SK-N-SH (cell line): ENCODE measurements around the gene PROKR1. TPM values are rescaled to one million over a fixed set of nuclear protein-coding genes. Genes with fewer than 3 reads are reported as not detected.

Source experiments
- CTCF ChIA-PET: fragments of 300-600, 350-600 bp; formaldehyde crosslinking; extraction: SDS; loops from one replicate; lab custom pipeline; 2021; lab: Yijun Ruan, JAX
- POLR2A ChIA-PET: fragments of 350-600 bp; sonication (Branson Sonifier 250); formaldehyde crosslinking; extraction: SDS; loops from one replicate; lab custom pipeline; 2020; ENCODE audit warnings: antibody characterized with exemption, inconsistent platforms; lab: Yijun Ruan, JAX
- DNase-seq: peaks from one replicate; pipeline ENCODE4 v3.0.0; 2012
- H2AFZ ChIP-seq: fragments of 200-600 bp; sonication (generic); 2 replicates; pipeline ENCODE4 v1.8.1; 2016; ENCODE audit warnings: antibody characterized with exemption, mild to moderate bottlenecking, low read depth
- H3F3A ChIP-seq: fragments of 200-600 bp; sonication (generic); replicated peaks from 2 replicates; pipeline ENCODE3; 2016; ENCODE audit warnings: antibody characterized with exemption, mild to moderate bottlenecking; ENCODE audit not compliant: insufficient read depth
- H3K27ac ChIP-seq, 2 experiments: fragments of 200-500 bp in 1 of 2; fragments of 200-600 bp in 1 of 2; sonication (Bioruptor generic) in 1 of 2; sonication (generic), shearing (Covaris generic) in 1 of 2; 2 replicates each; pipeline versions ENCODE4 v1.5.1 to v1.6.1; 2014 to 2016; ENCODE audit warnings: low read depth in 2 of 2, inconsistent platforms in 1 of 2, low read length in 1 of 2, mild to moderate bottlenecking in 1 of 2, mixed read lengths in 1 of 2
- H3K27me3 ChIP-seq: fragments of 200-600 bp; sonication (generic), shearing (Covaris generic); 2 replicates; pipeline ENCODE4 v1.6.1; 2016; ENCODE audit warnings: mixed run types; ENCODE audit not compliant: insufficient read depth
- H3K36me3 ChIP-seq, 2 experiments: fragments of 200-500 bp in 1 of 2; fragments of 200-600 bp in 1 of 2; sonication (Bioruptor generic) in 1 of 2; sonication (generic) in 1 of 2; replicated peaks in 1 of 2; 2 replicates each; pipeline versions ENCODE3 to v1.5.1; 2014 to 2016; ENCODE audit warnings: low read length in 1 of 2, mild to moderate bottlenecking in 1 of 2; ENCODE audit not compliant: insufficient read depth in 2 of 2, control insufficient read depth in 1 of 2
- H3K4me1 ChIP-seq, 2 experiments: fragments of 200-500 bp in 1 of 2; fragments of 200-600 bp in 1 of 2; sonication (Bioruptor generic) in 1 of 2; sonication (generic), shearing (Covaris generic) in 1 of 2; 2 replicates each; pipeline versions ENCODE4 v1.5.1 to v1.6.1; 2014 to 2016; ENCODE audit warnings: low read depth in 1 of 2, low read length in 1 of 2, mixed run types in 1 of 2; ENCODE audit not compliant: insufficient read depth in 2 of 2, control insufficient read depth in 1 of 2
- H3K4me2 ChIP-seq: fragments of 200-600 bp; sonication (generic), shearing (Covaris generic); 2 replicates; pipeline ENCODE4 v1.6.1; 2017; ENCODE audit warnings: mixed run types
- H3K4me3 ChIP-seq, 2 experiments: fragments of 200-500 bp in 1 of 2; fragments of 200-600 bp in 1 of 2; sonication (Bioruptor generic) in 1 of 2; sonication (generic), shearing (Covaris generic) in 1 of 2; 2 replicates each; pipeline versions ENCODE4 v1.5.1 to v1.8.1; 2014 to 2016; ENCODE audit warnings: low read depth in 2 of 2, inconsistent platforms in 1 of 2, low read length in 1 of 2, mild to moderate bottlenecking in 1 of 2, mixed read lengths in 1 of 2, moderate library complexity in 1 of 2
- H3K79me2 ChIP-seq: fragments of 200-600 bp; sonication (generic); 2 replicates; pipeline ENCODE4 v1.8.1; 2017; ENCODE audit warnings: mild to moderate bottlenecking; ENCODE audit not compliant: insufficient read depth
- H3K9ac ChIP-seq: fragments of 200-600 bp; sonication (generic); 2 replicates; pipeline ENCODE4 v1.6.1; 2017; ENCODE audit warnings: mixed run types
- H3K9me2 ChIP-seq: fragments of 200-600 bp; sonication (generic); 2 replicates; pipeline ENCODE4 v1.6.1; 2017; ENCODE audit warnings: mixed run types
- H3K9me3 ChIP-seq: fragments of 200-600 bp; sonication (generic); 2 replicates; pipeline ENCODE4 v1.6.1; 2017; ENCODE audit warnings: mixed run types, mild to moderate bottlenecking, moderate library complexity
- H4K20me1 ChIP-seq: fragments of 200-600 bp; sonication (generic); 2 replicates; pipeline ENCODE4 v1.6.1; 2017; ENCODE audit warnings: mild to moderate bottlenecking, mixed run types; ENCODE audit not compliant: insufficient read depth
- EP300 ChIP-seq, 2 experiments: IDR thresholded peaks; 2 replicates each; pipeline versions ENCODE4 v1.4.0 to v1.6.1; 2012; ENCODE audit warnings: borderline replicate concordance in 1 of 2, low read depth in 1 of 2, low read length in 1 of 2
- EZH2phosphoT487 ChIP-seq: fragments of 200-600 bp; sonication (generic); IDR thresholded peaks from 2 replicates; pipeline ENCODE4 v1.6.1; 2017; ENCODE audit warnings: low read depth, mixed run types, mild to moderate bottlenecking, antibody characterized with exemption, moderate library complexity, borderline replicate concordance
- GABPA ChIP-seq: IDR thresholded peaks from 2 replicates; pipeline ENCODE4 v1.4.0; 2012; ENCODE audit warnings: low read depth, mild to moderate bottlenecking
- GATA2 ChIP-seq: sonication (generic); formaldehyde crosslinking; IDR thresholded peaks from 2 replicates; pipeline ENCODE4 v1.5.0; 2020; ENCODE audit warnings: mild to moderate bottlenecking, missing genetic modification reagents
- MEF2A ChIP-seq: IDR thresholded peaks from 2 replicates; pipeline ENCODE4 v1.4.0; 2012; ENCODE audit warnings: low read depth, borderline replicate concordance
- RAD21 ChIP-seq: IDR thresholded peaks from 2 replicates; pipeline ENCODE4 v1.6.1; 2012; ENCODE audit warnings: mild to moderate bottlenecking, low read length
- RCOR1 ChIP-seq: fragments of 150-350 bp; IDR thresholded peaks from 2 replicates; pipeline ENCODE4 v1.6.1; 2017; ENCODE audit warnings: antibody characterized with exemption, low read length
- SIN3A ChIP-seq: IDR thresholded peaks from 2 replicates; pipeline ENCODE4 v1.6.1; 2012; ENCODE audit warnings: low read depth, mild to moderate bottlenecking, low read length, moderate library complexity, borderline replicate concordance
- SMC3 ChIP-seq: IDR thresholded peaks from 2 replicates; pipeline ENCODE4 v1.6.1; 2012; ENCODE audit warnings: low read depth, low read length, improper control_type of control experiment
- WGBS: methylation state at CpG from one replicate; pipeline ENCODE4 v1.1.6; 2017; ENCODE audit warnings: low lambda C conversion rate; 5-methylcytosine and 5-hydroxymethylcytosine counted together
- polyA plus RNA-seq, 3 experiments: library from polyadenylated mRNA; depleted of rRNA; stranded (reverse); fragments of >200 nt; gene quantifications; 2 replicates each; pipeline ENCODE4 v1.2.3, GENCODE V29; 2012
- TF ChIP-seq, protein P1 (sequence below): IDR thresholded peaks from 2 replicates; pipeline ENCODE4 v1.4.0; 2012; ENCODE audit warnings: low read depth, borderline replicate concordance
- TF ChIP-seq, protein P2 (sequence below): IDR thresholded peaks from 2 replicates; pipeline ENCODE4 v1.6.1; 2012; ENCODE audit warnings: mild to moderate bottlenecking, low read depth, low read length, moderate library complexity

The PROKR1 gene
- polyA plus RNA-seq, 1 of the 3 experiments (the other 2 are of a cell fraction) = not detected

DNA sequence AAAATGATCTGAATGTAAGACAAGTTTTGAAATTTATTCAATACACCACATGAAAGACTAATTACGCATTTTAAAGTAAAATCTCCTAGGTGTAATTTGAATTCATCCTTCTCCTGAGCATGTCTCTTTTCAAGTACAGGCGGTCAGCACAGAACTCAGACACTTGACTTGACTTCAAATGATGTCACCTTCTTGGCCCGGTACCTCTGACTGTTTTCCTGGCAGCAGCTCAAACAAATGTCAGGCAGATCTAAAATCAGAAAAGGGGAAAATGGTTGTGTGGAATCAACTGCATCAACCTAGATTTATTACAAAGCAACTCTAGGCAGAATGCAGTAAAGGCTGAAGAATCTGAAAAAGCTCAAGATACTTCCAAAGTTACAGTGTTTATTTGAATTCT, 11.4 kb upstream of the PROKR1 start (continued):
- TF ChIP-seq, protein P1, sequence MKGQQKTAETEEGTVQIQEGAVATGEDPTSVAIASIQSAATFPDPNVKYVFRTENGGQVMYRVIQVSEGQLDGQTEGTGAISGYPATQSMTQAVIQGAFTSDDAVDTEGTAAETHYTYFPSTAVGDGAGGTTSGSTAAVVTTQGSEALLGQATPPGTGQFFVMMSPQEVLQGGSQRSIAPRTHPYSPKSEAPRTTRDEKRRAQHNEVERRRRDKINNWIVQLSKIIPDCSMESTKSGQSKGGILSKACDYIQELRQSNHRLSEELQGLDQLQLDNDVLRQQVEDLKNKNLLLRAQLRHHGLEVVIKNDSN = no peak

DNA sequence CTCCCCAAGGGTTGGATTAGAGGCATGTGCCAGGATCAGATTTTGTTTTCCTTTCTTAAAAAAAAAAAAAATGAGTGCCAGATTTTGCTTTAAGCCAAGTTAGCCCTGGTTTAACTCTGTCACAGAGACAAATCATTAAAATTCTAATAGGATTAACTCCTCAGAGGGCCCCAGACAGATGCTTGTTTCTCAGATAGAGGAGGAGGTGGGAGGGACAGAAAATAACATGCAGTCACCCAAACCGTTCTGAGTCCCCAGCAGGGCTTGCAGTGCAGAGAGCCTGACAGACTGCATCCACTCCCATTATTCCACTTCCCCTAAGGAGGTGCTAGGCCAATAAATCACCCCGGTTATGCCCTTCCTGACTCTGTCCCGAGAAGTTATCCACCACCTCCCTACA, 6.3 kb upstream of the PROKR1 start:
- Histone ChIP-seq H3K9ac (no peak overlapping the region), H3K4me3 (no peak overlapping the region), H4K20me1 (no peaks in the 10 kb centered on the region), H3F3A (no peaks in the 10 kb centered on the region), H3K9me2 (no peaks in the 10 kb centered on the region), H3K79me2 (no peaks in the 10 kb centered on the region), H3K27ac (peak overlapping the region in 1 of 2 experiments; percentile 48; a peak in 1 of 4 replicates), H3K27me3 (peaks cover 7% of the 10 kb centered on the region; the same call in 1 of the 2 replicates), H3K4me2 (no peak overlapping the region), H2AFZ (no peak overlapping the region), H3K4me1 (peaks cover 0 to 9% of the 10 kb centered on the region in 2 experiments; a peak in 2 of 4 replicates), H3K36me3 (no peaks in the 10 kb centered on the region), H3K9me3 (no peaks in the 10 kb centered on the region)
- ChIA-PET CTCF (no interaction called here), POLR2A (no interaction called here)
- TF ChIP-seq, protein P2, sequence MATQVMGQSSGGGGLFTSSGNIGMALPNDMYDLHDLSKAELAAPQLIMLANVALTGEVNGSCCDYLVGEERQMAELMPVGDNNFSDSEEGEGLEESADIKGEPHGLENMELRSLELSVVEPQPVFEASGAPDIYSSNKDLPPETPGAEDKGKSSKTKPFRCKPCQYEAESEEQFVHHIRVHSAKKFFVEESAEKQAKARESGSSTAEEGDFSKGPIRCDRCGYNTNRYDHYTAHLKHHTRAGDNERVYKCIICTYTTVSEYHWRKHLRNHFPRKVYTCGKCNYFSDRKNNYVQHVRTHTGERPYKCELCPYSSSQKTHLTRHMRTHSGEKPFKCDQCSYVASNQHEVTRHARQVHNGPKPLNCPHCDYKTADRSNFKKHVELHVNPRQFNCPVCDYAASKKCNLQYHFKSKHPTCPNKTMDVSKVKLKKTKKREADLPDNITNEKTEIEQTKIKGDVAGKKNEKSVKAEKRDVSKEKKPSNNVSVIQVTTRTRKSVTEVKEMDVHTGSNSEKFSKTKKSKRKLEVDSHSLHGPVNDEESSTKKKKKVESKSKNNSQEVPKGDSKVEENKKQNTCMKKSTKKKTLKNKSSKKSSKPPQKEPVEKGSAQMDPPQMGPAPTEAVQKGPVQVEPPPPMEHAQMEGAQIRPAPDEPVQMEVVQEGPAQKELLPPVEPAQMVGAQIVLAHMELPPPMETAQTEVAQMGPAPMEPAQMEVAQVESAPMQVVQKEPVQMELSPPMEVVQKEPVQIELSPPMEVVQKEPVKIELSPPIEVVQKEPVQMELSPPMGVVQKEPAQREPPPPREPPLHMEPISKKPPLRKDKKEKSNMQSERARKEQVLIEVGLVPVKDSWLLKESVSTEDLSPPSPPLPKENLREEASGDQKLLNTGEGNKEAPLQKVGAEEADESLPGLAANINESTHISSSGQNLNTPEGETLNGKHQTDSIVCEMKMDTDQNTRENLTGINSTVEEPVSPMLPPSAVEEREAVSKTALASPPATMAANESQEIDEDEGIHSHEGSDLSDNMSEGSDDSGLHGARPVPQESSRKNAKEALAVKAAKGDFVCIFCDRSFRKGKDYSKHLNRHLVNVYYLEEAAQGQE = no peak
- no peak for TF ChIP-seq EZH2phosphoT487
- TF ChIP-seq SMC3 = no peak
- TF ChIP-seq RCOR1 = 0 out of 2 replicates have a peak, but pooled peaks have one; percentile 27
- TF ChIP-seq SIN3A = no peak
- peak; percentile 5; the same call in 1 of the 2 replicates for TF ChIP-seq RAD21
- TF ChIP-seq GATA2 (CRISPR knock-in tag) = no peak; the same call in 1 of the 2 replicates
- TF ChIP-seq MEF2A = no peak
- no peak for TF ChIP-seq GABPA
- peak in 1 of 2 experiments; percentile 64; a peak in 1 of 4 replicates for TF ChIP-seq EP300 (IDR thresholded peaks at IDR 0.05; ENCODE audit: borderline replicate concordance in 1 of 2, low read depth in 1 of 2, low read length in 1 of 2)
- TF ChIP-seq, protein P1 = no peak
- WGBS = 9% methylated on average over 3 of the region's 3 CpGs
- peak; percentile 67 for DNase-seq
